ENCODE results near the gene CARM1.

The CARM1 gene

GRCh38 chr19:10839114-10840050 is 32.0 kb upstream of the CARM1 start:
- H3K27me3 ChIP-seq (ENCODE audit: insufficient read depth, low read depth, severe bottlenecking), result no peaks in the 10 kb centered on the region
- H3K36me3 ChIP-seq, result peaks cover 9% of the 10 kb centered on the region
- H3K4me3 ChIP-seq (ENCODE audit: low read depth, low read length), result no peak overlapping the region
- DNase-seq, result no peak
- TF ChIP-seq, protein P1, sequence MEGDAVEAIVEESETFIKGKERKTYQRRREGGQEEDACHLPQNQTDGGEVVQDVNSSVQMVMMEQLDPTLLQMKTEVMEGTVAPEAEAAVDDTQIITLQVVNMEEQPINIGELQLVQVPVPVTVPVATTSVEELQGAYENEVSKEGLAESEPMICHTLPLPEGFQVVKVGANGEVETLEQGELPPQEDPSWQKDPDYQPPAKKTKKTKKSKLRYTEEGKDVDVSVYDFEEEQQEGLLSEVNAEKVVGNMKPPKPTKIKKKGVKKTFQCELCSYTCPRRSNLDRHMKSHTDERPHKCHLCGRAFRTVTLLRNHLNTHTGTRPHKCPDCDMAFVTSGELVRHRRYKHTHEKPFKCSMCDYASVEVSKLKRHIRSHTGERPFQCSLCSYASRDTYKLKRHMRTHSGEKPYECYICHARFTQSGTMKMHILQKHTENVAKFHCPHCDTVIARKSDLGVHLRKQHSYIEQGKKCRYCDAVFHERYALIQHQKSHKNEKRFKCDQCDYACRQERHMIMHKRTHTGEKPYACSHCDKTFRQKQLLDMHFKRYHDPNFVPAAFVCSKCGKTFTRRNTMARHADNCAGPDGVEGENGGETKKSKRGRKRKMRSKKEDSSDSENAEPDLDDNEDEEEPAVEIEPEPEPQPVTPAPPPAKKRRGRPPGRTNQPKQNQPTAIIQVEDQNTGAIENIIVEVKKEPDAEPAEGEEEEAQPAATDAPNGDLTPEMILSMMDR (IDR thresholded peaks at IDR 0.05; ENCODE audit: low read depth, low read length), result no peak
- peaks cover 10% of the 10 kb centered on the region for H3K9me3 ChIP-seq (ENCODE audit: severe bottlenecking)
- H3K27ac ChIP-seq, result no peak overlapping the region

DNA sequence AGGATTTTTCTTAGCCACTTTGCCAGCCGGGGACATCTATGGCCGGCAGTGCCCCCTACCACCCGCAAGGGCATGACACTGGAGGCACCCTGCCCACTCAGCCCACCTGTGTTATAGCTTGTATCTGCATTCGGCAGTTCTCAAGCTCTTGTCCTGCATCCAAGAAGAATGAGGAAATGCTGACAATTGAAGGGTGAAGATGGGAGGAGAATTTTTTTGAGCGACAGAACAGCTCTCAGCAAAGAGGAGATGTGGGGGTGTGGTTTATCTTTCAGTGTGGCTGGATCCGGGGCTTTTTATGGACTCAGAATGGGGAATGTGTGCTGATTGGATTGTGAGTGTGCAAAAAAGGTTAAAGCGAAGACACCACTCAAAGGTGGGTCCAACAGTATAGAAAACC is 28.6 kb upstream of the CARM1 start:
- Histone ChIP-seq H3K27ac (no peak overlapping the region), H3K27me3 (ENCODE audit: insufficient read depth, low read depth, severe bottlenecking) (no peaks in the 10 kb centered on the region), H3K4me3 (ENCODE audit: low read depth, low read length) (no peak overlapping the region), H3K9me3 (ENCODE audit: severe bottlenecking) (peaks cover 12% of the 10 kb centered on the region), H3K36me3 (no peaks in the 10 kb centered on the region)
- TF ChIP-seq, protein P1 (IDR thresholded peaks at IDR 0.05; ENCODE audit: low read depth, low read length), result no peak
- DNase-seq, result no peak

DNA sequence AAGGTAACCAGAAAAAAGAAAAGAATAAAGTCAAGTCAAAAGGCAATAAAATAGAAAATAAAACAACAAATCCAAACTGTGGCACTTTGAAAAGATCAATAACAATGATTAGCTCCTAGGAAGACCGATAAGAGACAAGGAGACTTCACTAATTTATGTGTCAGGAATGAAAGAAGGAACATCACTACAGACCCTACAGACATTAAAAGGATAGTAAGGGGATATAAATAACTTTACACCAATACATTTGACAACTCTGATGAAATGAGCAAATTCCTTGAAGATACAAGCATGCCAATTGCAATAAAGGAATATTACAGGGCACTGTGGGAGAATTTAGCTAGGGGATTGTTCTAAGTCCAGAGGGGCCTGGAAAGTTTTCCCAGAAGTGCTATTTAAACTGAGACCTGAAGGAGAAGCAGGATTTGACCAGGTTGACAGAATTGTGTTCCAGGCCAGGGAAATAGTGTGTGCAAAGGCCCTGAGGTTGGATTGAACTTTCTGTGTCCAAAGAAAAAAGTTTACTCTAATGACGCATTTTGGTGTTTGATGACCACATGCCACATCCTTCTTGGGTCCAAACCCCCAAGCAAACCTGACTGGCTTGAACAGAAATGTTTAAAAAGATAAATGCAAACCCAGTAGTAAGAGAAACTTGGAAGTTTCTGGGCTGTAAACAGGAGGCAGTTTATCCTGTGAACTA is 24.7 kb upstream of the CARM1 start:
- H3K27ac ChIP-seq, result no peak overlapping the region
- H3K4me3 ChIP-seq (ENCODE audit: low read depth, low read length), result no peak overlapping the region
- TF ChIP-seq, protein P1 (IDR thresholded peaks at IDR 0.05; ENCODE audit: low read depth, low read length), result no peak
- peaks cover 9% of the 10 kb centered on the region for H3K9me3 ChIP-seq (ENCODE audit: severe bottlenecking)
- H3K27me3 ChIP-seq (ENCODE audit: insufficient read depth, low read depth, severe bottlenecking), result no peaks in the 10 kb centered on the region
- no peak for DNase-seq
- H3K36me3 ChIP-seq, result no peaks in the 10 kb centered on the region

DNA sequence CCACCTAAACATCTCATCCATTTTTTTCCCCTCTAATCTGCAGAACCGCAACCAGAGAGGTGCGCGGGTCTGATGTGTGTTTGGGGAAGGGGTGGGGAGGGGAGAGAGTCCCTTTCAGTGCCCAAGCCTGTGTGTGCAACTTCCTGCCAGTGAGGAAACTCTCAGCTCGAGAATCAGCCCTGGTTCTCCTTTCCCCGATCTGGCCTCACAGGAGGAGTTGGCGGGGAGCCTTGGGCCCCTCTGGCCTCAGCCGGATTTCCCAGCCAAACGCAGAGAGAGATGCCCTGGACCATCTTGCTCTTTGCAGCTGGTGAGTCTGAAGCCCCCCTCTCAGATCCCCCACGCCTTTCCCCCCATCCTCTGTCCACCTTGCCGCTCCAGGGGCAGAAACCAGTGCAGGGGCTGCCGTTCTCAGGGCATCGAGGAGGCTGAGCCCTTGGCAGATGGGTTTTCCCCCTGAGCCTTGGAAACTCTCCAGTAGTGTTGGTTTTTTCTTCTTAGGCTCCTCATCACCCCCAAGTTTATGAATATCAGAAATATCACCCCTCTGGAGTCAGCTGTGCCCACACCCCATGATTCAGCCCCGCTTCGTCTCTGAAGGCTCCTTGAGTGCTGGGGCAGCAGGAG is 23.0 kb upstream of the CARM1 start, which contains the start of gene C19orf38:
TSS of gene C19orf38 (plus strand) at position 186 of the 627 bp plus-strand sequence. CDS start at position 280, 94 bp downstream.
- no peaks in the 10 kb centered on the region for H3K27me3 ChIP-seq (ENCODE audit: insufficient read depth, low read depth, severe bottlenecking)
- TF ChIP-seq, protein P1 (IDR thresholded peaks at IDR 0.05; ENCODE audit: low read depth, low read length), result no peak
- no peaks in the 10 kb centered on the region for H3K36me3 ChIP-seq
- DNase-seq, result no peak
- H3K4me3 ChIP-seq (ENCODE audit: low read depth, low read length), result no peak within 1 kb of the TSS
- H3K9me3 ChIP-seq (ENCODE audit: severe bottlenecking), result peaks cover 9% of the 10 kb centered on the region
- H3K27ac ChIP-seq, result no peak within 1 kb of the TSS

DNA sequence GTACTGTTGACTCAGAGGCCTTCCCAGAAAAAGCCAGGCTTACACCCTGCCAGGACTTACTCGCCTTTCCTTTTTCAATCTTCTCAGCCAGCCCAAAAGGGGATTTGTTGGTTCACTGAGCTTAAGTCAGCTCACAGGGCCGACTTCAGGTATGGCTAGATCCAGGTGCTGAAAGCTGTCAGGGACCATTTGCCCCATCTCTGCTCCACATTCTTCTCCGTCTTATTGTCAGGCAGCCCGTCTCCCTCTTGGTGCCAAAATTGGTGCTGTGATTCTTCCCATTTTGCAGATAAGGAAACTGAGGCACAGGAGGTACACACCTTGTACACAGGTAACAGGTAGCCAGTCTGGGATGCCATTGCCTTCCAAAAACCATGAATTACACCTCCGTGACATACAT is 20.7 kb upstream of the CARM1 start:
- no peaks in the 10 kb centered on the region for H3K27me3 ChIP-seq (ENCODE audit: insufficient read depth, low read depth, severe bottlenecking)
- H3K27ac ChIP-seq, result no peak overlapping the region
- H3K36me3 ChIP-seq, result no peaks in the 10 kb centered on the region
- peaks cover 9% of the 10 kb centered on the region for H3K9me3 ChIP-seq (ENCODE audit: severe bottlenecking)
- TF ChIP-seq, protein P1 (IDR thresholded peaks at IDR 0.05; ENCODE audit: low read depth, low read length), result no peak
- DNase-seq, result no peak
- H3K4me3 ChIP-seq (ENCODE audit: low read depth, low read length), result no peak overlapping the region
